ENCODE results near the gene LSAMP. TPM values are rescaled to one million over a fixed set of nuclear protein-coding genes. Genes with fewer than 3 reads are reported as not detected.
"Not testable (repeated sequence)": the region's sequence is repeated elsewhere in the genome, so short reads cannot be mapped to it uniquely, and the experiment has no call there.

The LSAMP gene
- total and polyA plus RNA-seq, 2 experiments from 2014 or later: 2.0 to 2.9 TPM

- not testable (repeated sequence) for H3K9me3 Mint-ChIP-seq; H4K20me1 ChIP-seq (replicated peaks; ENCODE audit: insufficient read depth); H3K4me3 ChIP-seq; H3K9me2 ChIP-seq (ENCODE audit: insufficient read depth); H3K27ac ChIP-seq (ENCODE audit: low read depth); DNase-seq (ENCODE audit: low spot score); H3K36me3 ChIP-seq (ENCODE audit: insufficient read depth); H3K27me3 ChIP-seq (ENCODE audit: insufficient read depth); H3K4me1 Mint-ChIP-seq; H3K27me3 Mint-ChIP-seq (ENCODE audit: insufficient read depth, low read depth, poor library complexity); H3K4me3 Mint-ChIP-seq; H3F3A ChIP-seq (replicated peaks; ENCODE audit: low read depth); H3K36me3 Mint-ChIP-seq (ENCODE audit: low read depth); H3K79me2 ChIP-seq (replicated peaks; ENCODE audit: insufficient read depth); ATAC-seq; H2AFZ ChIP-seq; H3K4me1 ChIP-seq (ENCODE audit: insufficient read depth); H3K4me2 ChIP-seq; H3K27ac Mint-ChIP-seq
Observed at GRCh38 chr3:116070516-116071278, 374.6 kb downstream of the LSAMP start.

GRCh38 chr3:116070061-116070460 is 375.2 kb downstream of the LSAMP start:
- no peak overlapping the region for H3K27ac Mint-ChIP-seq
- H3K36me3 Mint-ChIP-seq (ENCODE audit: low read depth): no peaks in the 10 kb centered on the region
- H3K27me3 Mint-ChIP-seq (ENCODE audit: insufficient read depth, low read depth, poor library complexity): peaks cover 6% of the 10 kb centered on the region
- no peak overlapping the region for H3K4me2 ChIP-seq
- no peak overlapping the region for H2AFZ ChIP-seq
- no peak overlapping the region for H3K4me3 Mint-ChIP-seq
- H3K4me1 Mint-ChIP-seq: no peaks in the 10 kb centered on the region
- no peaks in the 10 kb centered on the region for H3K36me3 ChIP-seq (ENCODE audit: insufficient read depth)
- DNase-seq (ENCODE audit: low spot score) (no peak), ATAC-seq (no peak)
- no peaks in the 10 kb centered on the region for H3K9me2 ChIP-seq (ENCODE audit: insufficient read depth)
- no peaks in the 10 kb centered on the region for H3K9me3 Mint-ChIP-seq
- H3K4me3 ChIP-seq: no peak overlapping the region
- H3K4me1 ChIP-seq (ENCODE audit: insufficient read depth): no peaks in the 10 kb centered on the region
- no peaks in the 10 kb centered on the region for H4K20me1 ChIP-seq (replicated peaks; ENCODE audit: insufficient read depth)
- no peaks in the 10 kb centered on the region for H3F3A ChIP-seq (replicated peaks; ENCODE audit: low read depth)
- H3K79me2 ChIP-seq (replicated peaks; ENCODE audit: insufficient read depth): no peaks in the 10 kb centered on the region
- H3K27ac ChIP-seq (ENCODE audit: low read depth): no peak overlapping the region
- H3K27me3 ChIP-seq (ENCODE audit: insufficient read depth): no peaks in the 10 kb centered on the region
- TF ChIP-seq ZNF114 (CRISPR knock-in tag; IDR thresholded peaks at IDR 0.05): no peak
- TF ChIP-seq REST (IDR thresholded peaks at IDR 0.05; ENCODE audit: unreplicated experiment): no peak

- no peak overlapping the region for H3K27ac ChIP-seq (ENCODE audit: low read depth)
- Mint-ChIP-seq H3K4me3 (no peak overlapping the region), H3K9me3 (no peaks in the 10 kb centered on the region), H3K27ac (no peak overlapping the region), H3K36me3 (ENCODE audit: low read depth) (no peaks in the 10 kb centered on the region), H3K27me3 (ENCODE audit: insufficient read depth, low read depth, poor library complexity) (peaks cover 6% of the 10 kb centered on the region), H3K4me1 (no peaks in the 10 kb centered on the region)
- H3K4me1 ChIP-seq (ENCODE audit: insufficient read depth): no peaks in the 10 kb centered on the region
- TF ChIP-seq ZNF462 (CRISPR knock-in tag; IDR thresholded peaks at IDR 0.05): no peak
- TF ChIP-seq EZH2phosphoT487 (IDR thresholded peaks at IDR 0.05; ENCODE audit: unreplicated experiment): no peak
- no peak for TF ChIP-seq CREB1 (CRISPR knock-in tag; IDR thresholded peaks at IDR 0.05; ENCODE audit: low read depth)
- TF ChIP-seq NANOG (IDR thresholded peaks at IDR 0.05; ENCODE audit: borderline replicate concordance): no peak
- TF ChIP-seq POLR2AphosphoS5 (IDR thresholded peaks at IDR 0.05; ENCODE audit: low read depth): no peak
- H4K20me1 ChIP-seq (replicated peaks; ENCODE audit: insufficient read depth): no peaks in the 10 kb centered on the region
- no peaks in the 10 kb centered on the region for H3K79me2 ChIP-seq (replicated peaks; ENCODE audit: insufficient read depth)
- no peak overlapping the region for H3K4me2 ChIP-seq
- no peak overlapping the region for H2AFZ ChIP-seq
- ATAC-seq: no peak
- H3K4me3 ChIP-seq: no peak overlapping the region
- no peaks in the 10 kb centered on the region for H3F3A ChIP-seq (replicated peaks; ENCODE audit: low read depth)
- no peaks in the 10 kb centered on the region for H3K36me3 ChIP-seq (ENCODE audit: insufficient read depth)
- DNase-seq (ENCODE audit: low spot score): no peak
- no peaks in the 10 kb centered on the region for H3K27me3 ChIP-seq (ENCODE audit: insufficient read depth)
- H3K9me2 ChIP-seq (ENCODE audit: insufficient read depth): no peaks in the 10 kb centered on the region
Observed at GRCh38 chr3:116069024-116069423, 376.3 kb downstream of the LSAMP start.
